ENCODE data around the gene OR2L8.
A peak's percentile ranks its signal among the peaks of the same experiment; 100 is the strongest.

Gene OR2L8

DNA sequence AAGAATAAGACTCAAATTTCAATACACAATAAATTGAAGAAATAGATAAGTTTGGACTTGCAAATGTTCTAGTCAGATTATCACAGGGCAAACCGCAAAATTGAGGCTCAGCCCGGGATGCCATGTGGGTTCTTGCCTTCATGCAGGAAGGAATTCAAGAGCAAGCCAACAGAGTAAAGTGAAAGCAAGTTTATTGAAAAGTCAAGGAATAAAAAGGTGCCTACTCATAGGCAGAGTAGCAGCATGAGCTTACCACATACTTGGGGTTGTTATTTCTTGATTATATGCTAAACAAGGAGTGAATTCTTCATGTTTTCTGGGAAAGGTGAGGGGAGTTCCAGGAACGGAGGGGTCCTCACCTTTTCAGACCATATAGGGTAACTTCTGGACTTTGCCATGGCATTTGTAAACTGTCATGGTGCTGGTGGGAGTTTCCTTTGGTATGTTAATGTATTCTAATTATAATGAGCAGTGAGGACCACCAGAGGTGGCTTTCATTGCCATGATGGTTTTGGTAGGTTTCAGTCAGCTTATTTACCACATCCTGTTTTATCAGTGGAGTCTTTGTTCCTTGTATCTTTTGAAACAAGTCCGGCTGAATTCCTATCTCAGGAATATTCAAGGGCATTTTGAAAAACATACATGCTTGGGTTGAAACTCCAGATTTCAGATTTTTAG is 14.4 kb downstream of the OR2L8 start:
- Histone ChIP-seq H3K27ac (ENCODE audit: low read depth, low read length) (no peak overlapping the region), H3K27me3 (ENCODE audit: control insufficient read depth, low read length) (no peaks in the 10 kb centered on the region), H3F3A (ENCODE audit: control insufficient read depth, insufficient read depth) (peaks cover 5% of the 10 kb centered on the region; the same call in 1 of the 2 replicates), H3K9me3 (ENCODE audit: control insufficient read depth, insufficient read depth, low read length) (no peaks in the 10 kb centered on the region), H3K4me1 (ENCODE audit: control insufficient read depth, low read length) (peaks cover 25% of the 10 kb centered on the region), H3K4me3 (ENCODE audit: low read length) (no peak overlapping the region), H4K20me1 (ENCODE audit: control insufficient read depth, insufficient read depth, low read depth, low read length) (no peaks in the 10 kb centered on the region), H3K4me2 (ENCODE audit: low read length) (no peak overlapping the region), H3K36me3 (ENCODE audit: control insufficient read depth, low read length) (no peaks in the 10 kb centered on the region), H3K9me2 (replicated peaks; ENCODE audit: control insufficient read depth, low read length) (no peaks in the 10 kb centered on the region), H3K79me2 (ENCODE audit: control insufficient read depth, low read length) (no peaks in the 10 kb centered on the region)
- TF ChIP-seq, protein P1, sequence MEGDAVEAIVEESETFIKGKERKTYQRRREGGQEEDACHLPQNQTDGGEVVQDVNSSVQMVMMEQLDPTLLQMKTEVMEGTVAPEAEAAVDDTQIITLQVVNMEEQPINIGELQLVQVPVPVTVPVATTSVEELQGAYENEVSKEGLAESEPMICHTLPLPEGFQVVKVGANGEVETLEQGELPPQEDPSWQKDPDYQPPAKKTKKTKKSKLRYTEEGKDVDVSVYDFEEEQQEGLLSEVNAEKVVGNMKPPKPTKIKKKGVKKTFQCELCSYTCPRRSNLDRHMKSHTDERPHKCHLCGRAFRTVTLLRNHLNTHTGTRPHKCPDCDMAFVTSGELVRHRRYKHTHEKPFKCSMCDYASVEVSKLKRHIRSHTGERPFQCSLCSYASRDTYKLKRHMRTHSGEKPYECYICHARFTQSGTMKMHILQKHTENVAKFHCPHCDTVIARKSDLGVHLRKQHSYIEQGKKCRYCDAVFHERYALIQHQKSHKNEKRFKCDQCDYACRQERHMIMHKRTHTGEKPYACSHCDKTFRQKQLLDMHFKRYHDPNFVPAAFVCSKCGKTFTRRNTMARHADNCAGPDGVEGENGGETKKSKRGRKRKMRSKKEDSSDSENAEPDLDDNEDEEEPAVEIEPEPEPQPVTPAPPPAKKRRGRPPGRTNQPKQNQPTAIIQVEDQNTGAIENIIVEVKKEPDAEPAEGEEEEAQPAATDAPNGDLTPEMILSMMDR (IDR thresholded peaks at IDR 0.05; ENCODE audit: low read depth, low read length, poor library complexity, severe bottlenecking), result no peak
- TF ChIP-seq EZH2phosphoT487 (IDR thresholded peaks at IDR 0.05; ENCODE audit: borderline replicate concordance, low read length), result no peak

DNA sequence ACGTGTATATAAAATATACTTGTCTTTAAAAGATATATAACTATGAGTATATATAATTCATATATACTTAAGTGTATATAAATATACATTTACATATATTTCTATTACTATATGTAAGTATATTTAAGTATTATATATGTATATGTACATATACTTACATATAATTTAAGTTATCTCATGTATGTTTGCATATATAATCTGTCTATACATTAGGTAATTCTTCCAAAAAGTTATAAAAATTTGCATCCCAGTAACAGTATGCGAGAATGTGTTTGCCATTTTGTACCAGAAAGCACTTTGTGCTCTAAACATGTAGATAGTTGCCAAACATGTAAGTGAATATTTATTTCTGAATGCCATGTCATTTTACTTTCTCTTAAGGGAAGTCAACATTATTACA is 16.3 kb downstream of the OR2L8 start, which contains the start of gene OR2AK2:
Gene OR2AK2 (plus strand): TSS at position 301 of the 400 bp plus-strand sequence. CDS start 144 bp downstream, outside the sequence.
- H3K4me3 ChIP-seq (ENCODE audit: low read length), result no peak within 1 kb of the TSS
- no peaks in the 10 kb centered on the region for H3K9me2 ChIP-seq (replicated peaks; ENCODE audit: control insufficient read depth, low read length)
- H3K27ac ChIP-seq (ENCODE audit: low read depth, low read length), result no peak within 1 kb of the TSS; the same call in 1 of the 2 replicates
- H4K20me1 ChIP-seq (ENCODE audit: control insufficient read depth, insufficient read depth, low read depth, low read length), result no peaks in the 10 kb centered on the region
- H3K4me2 ChIP-seq (ENCODE audit: low read length), result peak within 1 kb of the TSS; percentile 60; the same call in 1 of the 2 replicates
- H3K4me1 ChIP-seq (ENCODE audit: control insufficient read depth, low read length), result peaks cover 25% of the 10 kb centered on the region
- H3K9me3 ChIP-seq (ENCODE audit: control insufficient read depth, insufficient read depth, low read length), result no peaks in the 10 kb centered on the region
- peaks cover 5% of the 10 kb centered on the region; the same call in 1 of the 2 replicates for H3F3A ChIP-seq (ENCODE audit: control insufficient read depth, insufficient read depth)
- H3K36me3 ChIP-seq (ENCODE audit: control insufficient read depth, low read length), result no peaks in the 10 kb centered on the region
- TF ChIP-seq EZH2phosphoT487 (IDR thresholded peaks at IDR 0.05; ENCODE audit: borderline replicate concordance, low read length), result no peak
- TF ChIP-seq, protein P1 (IDR thresholded peaks at IDR 0.05; ENCODE audit: low read depth, low read length, poor library complexity, severe bottlenecking), result no peak
- H3K79me2 ChIP-seq (ENCODE audit: control insufficient read depth, low read length), result no peaks in the 10 kb centered on the region
- no peaks in the 10 kb centered on the region for H3K27me3 ChIP-seq (ENCODE audit: control insufficient read depth, low read length)

- peak overlapping the region; percentile 60 for H3K4me2 ChIP-seq (ENCODE audit: low read length)
- no peaks in the 10 kb centered on the region for H3K9me2 ChIP-seq (replicated peaks; ENCODE audit: control insufficient read depth, low read length)
- no peaks in the 10 kb centered on the region for H3K79me2 ChIP-seq (ENCODE audit: control insufficient read depth, low read length)
- no peaks in the 10 kb centered on the region for H3K9me3 ChIP-seq (ENCODE audit: control insufficient read depth, insufficient read depth, low read length)
- H3K27ac ChIP-seq (ENCODE audit: low read depth, low read length), result peak overlapping the region; percentile 44
- H3K4me1 ChIP-seq (ENCODE audit: control insufficient read depth, low read length), result peaks cover 25% of the 10 kb centered on the region
- H3F3A ChIP-seq (ENCODE audit: control insufficient read depth, insufficient read depth), result peaks cover 5% of the 10 kb centered on the region; the same call in 1 of the 2 replicates
- no peaks in the 10 kb centered on the region for H3K27me3 ChIP-seq (ENCODE audit: control insufficient read depth, low read length)
- TF ChIP-seq EZH2phosphoT487 (IDR thresholded peaks at IDR 0.05; ENCODE audit: borderline replicate concordance, low read length), result no peak
- TF ChIP-seq, protein P1 (IDR thresholded peaks at IDR 0.05; ENCODE audit: low read depth, low read length, poor library complexity, severe bottlenecking), result no peak
- peak overlapping the region; percentile 45 for H3K4me3 ChIP-seq (ENCODE audit: low read length)
- no peaks in the 10 kb centered on the region for H4K20me1 ChIP-seq (ENCODE audit: control insufficient read depth, insufficient read depth, low read depth, low read length)
- no peaks in the 10 kb centered on the region for H3K36me3 ChIP-seq (ENCODE audit: control insufficient read depth, low read length)
Observed at GRCh38 chr1:247966532-247967204, 18.0 kb downstream of the OR2L8 start.
